Measurements from ENCODE around the gene PSORS1C2.
A peak's percentile ranks its signal among the peaks of the same experiment; 100 is the strongest.

Gene PSORS1C2

GRCh38 chr6:31112478-31112877, 26.4 kb downstream of the PSORS1C2 start, which contains the start of gene C6orf15:
TSS of gene C6orf15 (minus strand) at chr6:31112575. CDS start at chr6:31112555, 20 bp downstream.
- DNase-seq, result no peak

DNA sequence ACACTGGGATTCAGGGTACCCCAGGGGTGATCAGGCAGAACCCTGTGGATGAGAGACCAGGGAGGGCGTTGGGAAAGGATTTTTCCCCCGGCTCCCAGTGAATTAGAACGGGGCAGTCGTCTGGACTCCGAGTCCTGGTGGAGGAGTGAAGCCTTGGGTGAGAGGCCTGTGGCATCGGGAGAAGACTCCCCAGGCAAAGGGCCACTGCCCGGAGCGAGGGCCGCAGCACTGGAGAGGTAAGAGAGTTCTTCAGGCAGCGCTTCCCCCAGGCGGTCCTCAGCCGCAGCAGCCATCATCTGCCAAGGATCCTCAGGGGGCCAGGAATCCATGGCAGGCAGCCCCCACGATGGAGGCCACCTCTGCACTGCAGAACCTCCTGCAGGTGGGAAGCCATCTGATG, 27.2 kb downstream of the PSORS1C2 start:
- no peak for DNase-seq

DNA sequence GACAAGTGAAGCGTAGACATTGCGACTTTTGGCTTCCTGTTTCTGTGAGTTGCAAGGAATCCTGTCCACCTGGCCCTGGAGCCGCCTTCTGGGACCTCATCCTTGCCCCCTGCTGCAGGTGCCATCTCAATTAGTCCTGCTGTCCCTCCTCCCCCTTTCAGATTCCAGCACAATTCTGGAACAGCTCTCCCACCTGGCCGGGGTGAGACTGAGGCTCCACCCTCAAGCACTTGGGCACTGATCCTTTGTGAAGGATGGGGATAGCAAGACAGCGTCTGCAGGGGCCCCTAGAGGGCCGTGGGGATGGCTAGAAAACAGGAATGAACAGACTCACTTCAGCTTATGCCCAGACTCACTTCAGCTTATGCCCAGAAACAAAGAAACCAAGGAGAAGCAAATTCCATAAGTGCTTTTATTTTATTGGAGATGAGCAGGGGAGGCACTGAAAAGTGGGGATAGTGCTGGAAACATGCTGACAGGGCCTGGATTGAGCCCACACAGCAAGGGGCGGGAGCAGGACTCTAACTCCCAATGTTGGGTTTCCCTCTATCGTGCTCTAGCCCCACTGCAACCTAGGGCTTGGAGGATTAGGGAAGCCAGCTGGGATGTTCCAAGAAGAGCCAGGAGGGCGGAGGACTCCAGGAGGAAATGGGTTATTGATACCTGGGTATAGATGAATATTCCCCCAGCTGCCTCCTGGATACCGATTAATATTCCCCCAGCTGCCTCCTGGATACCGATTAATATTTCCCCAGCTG, 27.9 kb downstream of the PSORS1C2 start:
- no peak for DNase-seq

DNA sequence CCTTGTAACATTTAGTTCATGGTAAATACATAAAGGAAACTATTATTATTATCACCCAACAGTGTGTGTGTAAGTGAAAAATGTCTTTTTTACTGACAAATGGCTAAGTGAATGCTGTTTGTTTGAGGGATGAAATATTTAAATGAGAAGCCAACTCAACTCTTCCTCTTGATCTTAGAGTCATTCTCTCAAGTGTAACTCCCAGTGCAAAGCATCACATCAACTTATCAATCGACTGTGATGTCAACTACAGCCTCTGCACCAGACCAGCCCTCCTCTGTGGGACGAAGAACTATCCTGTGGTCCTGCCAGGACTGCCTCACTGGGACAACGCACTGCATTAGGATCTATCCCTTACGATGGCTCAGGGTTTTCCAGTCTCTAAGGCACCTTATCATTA, 31.8 kb downstream of the PSORS1C2 start:
- DNase-seq, result no peak

DNA sequence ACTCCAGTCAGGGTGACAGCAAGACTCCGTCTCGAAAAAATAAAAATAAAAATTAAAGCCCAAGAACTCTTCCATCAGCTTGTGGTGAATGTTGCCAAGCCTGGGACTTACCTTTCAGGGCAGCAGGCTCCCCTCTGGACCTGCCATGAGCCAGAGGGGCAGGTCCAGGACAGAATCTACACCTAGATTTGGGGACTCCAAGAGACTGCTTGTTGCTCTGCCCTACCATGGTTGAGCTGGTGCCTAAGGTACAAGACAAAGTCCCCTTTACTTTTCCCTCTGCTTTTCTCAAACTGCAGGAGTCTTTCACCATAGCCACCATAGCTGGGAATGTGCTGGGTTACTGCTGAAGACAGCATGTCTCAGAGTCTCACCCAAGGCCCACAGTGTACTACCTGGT, 35.7 kb downstream of the PSORS1C2 start:
- no peak for DNase-seq

DNA sequence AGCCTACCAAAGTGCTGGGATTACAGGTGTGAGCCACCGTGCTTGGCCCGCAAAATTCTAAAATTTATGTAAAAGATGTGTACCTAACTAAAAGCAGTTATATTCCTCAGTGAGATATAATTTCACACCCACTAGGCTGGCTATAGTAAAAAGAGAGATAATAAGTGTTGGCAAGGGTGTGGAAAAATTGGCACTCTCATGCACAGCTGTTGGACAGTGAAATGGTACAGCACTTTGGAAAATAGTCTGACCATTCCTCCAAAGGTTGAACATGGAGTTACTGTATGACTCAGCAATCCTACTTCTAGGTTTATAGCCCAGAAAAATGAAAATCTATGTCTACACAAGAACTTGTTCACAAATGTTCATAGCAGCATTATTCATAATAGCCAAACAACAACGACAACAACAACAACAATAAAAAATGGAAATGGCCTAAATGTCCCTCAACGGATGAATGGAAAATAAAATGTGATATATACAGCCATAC, 40.4 kb downstream of the PSORS1C2 start:
- no peak for DNase-seq

DNA sequence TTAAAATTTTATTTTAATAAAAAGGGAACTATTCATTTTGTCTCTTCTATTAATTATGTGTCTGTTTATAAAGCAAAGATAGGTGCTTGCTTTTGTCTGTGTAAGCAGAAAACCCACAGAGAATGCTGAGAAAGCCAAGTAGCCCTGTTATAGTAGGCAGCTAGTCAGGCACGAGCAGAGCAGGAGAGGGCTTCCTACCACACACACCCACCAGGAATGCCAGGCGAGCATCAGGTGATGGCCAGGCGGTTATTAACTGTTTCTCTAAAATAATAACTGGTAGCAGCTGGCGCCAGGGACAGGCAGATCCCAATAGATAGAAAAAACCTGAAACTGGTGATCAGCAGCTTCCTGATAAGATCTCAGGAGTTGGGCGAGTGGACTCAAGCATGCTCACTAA, 42.2 kb downstream of the PSORS1C2 start:
- DNase-seq, result no peak

DNA sequence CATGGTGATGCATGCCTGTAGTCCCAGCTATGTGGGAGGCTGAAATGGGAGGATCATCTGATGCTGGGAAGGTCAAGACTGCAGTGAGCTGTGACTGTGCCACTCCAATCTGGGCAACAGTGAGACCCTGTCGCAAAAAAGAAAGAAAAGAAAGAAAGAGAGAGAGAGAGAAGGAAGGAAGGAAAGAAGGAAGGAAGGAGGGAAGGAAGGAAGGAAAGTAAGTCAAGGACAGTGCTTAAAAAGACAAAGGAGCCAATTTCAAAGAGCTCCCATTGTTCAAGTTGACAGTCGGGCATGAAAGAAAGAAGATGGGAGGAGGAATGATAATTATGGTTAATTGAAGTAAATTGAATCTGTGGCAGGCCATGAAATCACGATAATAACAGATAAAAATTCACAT, 42.7 kb downstream of the PSORS1C2 start:
- no peak for DNase-seq

DNA sequence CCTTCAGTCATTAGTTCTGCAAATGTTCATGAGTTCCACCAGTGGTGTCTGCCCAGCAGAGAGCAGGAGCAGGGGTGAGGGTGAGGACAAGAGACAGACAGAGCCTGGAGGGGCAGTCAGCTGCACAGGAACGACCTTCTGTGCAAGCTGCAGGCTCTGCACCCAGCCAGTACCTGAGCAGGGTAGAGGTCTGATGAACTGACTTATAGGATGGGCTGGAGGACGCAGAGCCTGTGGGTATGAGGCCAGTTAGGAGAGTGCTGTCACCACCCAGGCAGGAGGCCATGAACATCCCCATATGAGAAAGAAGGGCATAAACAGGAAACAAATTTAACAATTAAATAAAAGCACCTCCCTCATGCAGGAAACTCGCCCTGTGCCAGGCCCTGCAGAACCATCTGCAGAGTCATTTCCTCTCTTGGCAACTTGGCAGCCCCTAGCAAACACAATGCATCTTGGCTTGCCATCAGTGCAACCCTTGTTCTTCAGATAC, 44.4 kb downstream of the PSORS1C2 start:
- peak; percentile 76 for DNase-seq

DNA sequence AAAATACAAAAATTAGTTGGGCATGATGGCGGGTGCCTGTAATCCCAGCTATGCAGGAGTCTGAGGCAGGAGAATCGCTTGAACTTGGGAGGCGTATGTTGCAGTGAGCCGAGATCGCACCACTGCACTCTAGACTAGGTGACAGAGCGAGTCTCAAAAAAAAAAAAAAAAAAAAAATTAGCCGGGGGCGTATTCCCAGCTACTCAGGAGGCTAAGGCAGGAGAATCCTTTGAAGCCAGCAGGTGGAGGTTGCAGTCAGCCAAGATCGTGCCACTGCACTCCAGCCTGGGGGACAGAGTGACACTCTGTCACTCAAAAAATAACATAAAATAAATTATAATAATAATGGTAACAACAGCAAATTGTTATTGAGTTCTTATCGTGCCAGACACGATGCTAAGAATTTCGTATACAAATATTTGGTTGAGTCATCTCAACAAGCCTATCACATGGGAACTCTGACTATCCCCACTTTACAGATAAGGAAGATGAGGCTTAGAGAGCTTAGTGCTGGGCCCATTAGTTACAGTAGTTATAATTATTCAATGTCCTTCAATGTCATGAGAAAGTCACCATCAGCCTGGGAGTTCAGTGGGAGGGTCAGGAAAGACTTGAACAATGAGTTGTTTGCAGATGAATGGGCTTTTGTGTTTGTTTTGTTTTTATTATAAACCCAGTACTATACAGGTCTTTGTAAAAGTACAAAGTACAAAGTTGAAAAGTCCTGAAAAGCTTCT, 45.9 kb downstream of the PSORS1C2 start:
- no peak for DNase-seq

GRCh38 chr6:31092238-31092637, 46.6 kb downstream of the PSORS1C2 start:
- no peak for DNase-seq

GRCh38 chr6:31091680-31092079, 47.2 kb downstream of the PSORS1C2 start:
- DNase-seq, result no peak

DNA sequence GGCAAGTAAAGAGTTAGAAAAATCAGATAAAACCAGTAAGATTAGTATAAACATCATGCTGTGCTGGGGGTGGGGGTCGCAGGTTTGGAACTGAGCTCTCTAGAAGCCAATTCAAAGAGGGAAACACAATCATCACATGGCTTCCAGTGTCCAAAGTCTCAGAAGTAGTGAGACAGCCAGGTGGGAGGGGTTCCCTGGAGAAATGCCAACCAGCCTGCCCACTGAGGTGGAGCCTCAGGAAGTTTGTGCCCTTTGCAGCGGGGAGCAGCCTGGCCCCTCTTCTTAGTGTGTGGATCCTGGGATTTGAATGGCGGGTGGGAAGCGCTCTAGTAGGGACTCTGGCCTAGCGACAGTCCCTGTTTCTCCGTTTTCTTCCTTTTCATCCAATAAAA, 47.9 kb downstream of the PSORS1C2 start:
- no peak for DNase-seq

GRCh38 chr6:31090275-31090972, 48.4 kb downstream of the PSORS1C2 start:
- DNase-seq, result no peak

Measured in CD4-positive, alpha-beta T cell treated with Interleukin-6 for 4 hours (primary cell).